Mesenchymal stem cell (in vitro differentiated cells and primary cell): ENCODE measurements around the gene C9orf50.

Source experiments
- DNase-seq: peaks from one replicate; pipeline ENCODE4 v3.0.0-alpha.2; 2013
- H2AFZ ChIP-seq: one replicate; pipeline ENCODE4 v1.6.1; 2013; ENCODE audit warnings: low read depth, mild to moderate bottlenecking, control low read depth, inconsistent platforms, low read length, moderate library complexity
- H2AK5ac ChIP-seq: 2 replicates; pipeline ENCODE4 v1.6.1; 2013; ENCODE audit warnings: low read length, moderate library complexity, mild to moderate bottlenecking, inconsistent platforms; ENCODE audit not compliant: severe bottlenecking
- H2BK120ac ChIP-seq: one replicate; pipeline ENCODE4 v1.6.1; 2013; ENCODE audit warnings: low read depth, mild to moderate bottlenecking, inconsistent platforms, low read length, moderate library complexity
- H2BK12ac ChIP-seq, 2 experiments: one replicate each; pipeline ENCODE4 v1.6.1; 2013; ENCODE audit warnings: inconsistent platforms in 2 of 2, low read length in 2 of 2, mild to moderate bottlenecking in 2 of 2, moderate library complexity in 2 of 2, control low read depth in 1 of 2
- H2BK15ac ChIP-seq: one replicate; pipeline ENCODE4 v1.6.1; 2013; ENCODE audit warnings: mild to moderate bottlenecking, low read depth, inconsistent platforms; ENCODE audit not compliant: poor library complexity, severe bottlenecking
- H2BK5ac ChIP-seq: 2 replicates; pipeline ENCODE4 v1.6.1; 2013; ENCODE audit warnings: low read depth, mild to moderate bottlenecking, low read length, control low read depth, inconsistent platforms; ENCODE audit not compliant: poor library complexity, severe bottlenecking
- H3K14ac ChIP-seq, 2 experiments: one replicate each; pipeline ENCODE4 v1.6.1; 2013; ENCODE audit warnings: inconsistent platforms in 2 of 2, low read length in 2 of 2, control low read depth in 1 of 2, mild to moderate bottlenecking in 1 of 2, moderate library complexity in 1 of 2
- H3K18ac ChIP-seq, 2 experiments: one replicate each; pipeline ENCODE4 v1.6.1; 2013; ENCODE audit warnings: inconsistent platforms in 2 of 2, low read length in 2 of 2, control low read depth in 1 of 2, low read depth in 1 of 2, mild to moderate bottlenecking in 1 of 2
- H3K23ac ChIP-seq, 2 experiments: one replicate each; pipeline ENCODE4 v1.6.1; 2013; ENCODE audit warnings: inconsistent platforms in 2 of 2, low read length in 2 of 2, mild to moderate bottlenecking in 2 of 2, moderate library complexity in 2 of 2, control low read depth in 1 of 2
- H3K27ac ChIP-seq: 2 replicates; pipeline ENCODE4 v1.5.1; 2013; ENCODE audit warnings: mild to moderate bottlenecking, moderate library complexity, low read length, control low read depth, inconsistent platforms; ENCODE audit not compliant: poor library complexity, severe bottlenecking
- H3K27me3 ChIP-seq, 2 experiments: 2 replicates each; pipeline versions ENCODE4 v1.6.1 to v1.7.0; 2013; ENCODE audit warnings: low read length in 2 of 2, mild to moderate bottlenecking in 2 of 2, moderate library complexity in 2 of 2, control low read depth in 1 of 2, inconsistent platforms in 1 of 2; ENCODE audit not compliant: control insufficient read depth in 1 of 2, insufficient read depth in 1 of 2
- H3K36me3 ChIP-seq, 2 experiments: 2 replicates each; pipeline versions ENCODE4 v1.6.1 to v1.7.0; 2013; ENCODE audit warnings: low read length in 2 of 2, control low read depth in 1 of 2, inconsistent platforms in 1 of 2, low read depth in 1 of 2, mild to moderate bottlenecking in 1 of 2; ENCODE audit not compliant: insufficient read depth in 2 of 2, control insufficient read depth in 1 of 2
- H3K4ac ChIP-seq, 2 experiments: one replicate each; pipeline ENCODE4 v1.6.1; 2013; ENCODE audit warnings: inconsistent platforms in 2 of 2, low read length in 2 of 2, mild to moderate bottlenecking in 2 of 2, moderate library complexity in 2 of 2, control low read depth in 1 of 2, low read depth in 1 of 2
- H3K4me1 ChIP-seq: 2 replicates; pipeline ENCODE4 v1.6.1; 2013; ENCODE audit warnings: low read depth, low read length, control low read depth; ENCODE audit not compliant: control insufficient read depth, insufficient read depth
- H3K4me2 ChIP-seq: 2 replicates; pipeline ENCODE4 v1.6.1; 2013; ENCODE audit warnings: low read length, mild to moderate bottlenecking, inconsistent platforms; ENCODE audit not compliant: poor library complexity, severe bottlenecking
- H3K4me3 ChIP-seq, 2 experiments: 2 replicates each; pipeline versions ENCODE4 v1.5.1 to v1.7.0; 2013; ENCODE audit warnings: low read length in 2 of 2, mild to moderate bottlenecking in 2 of 2, control low read depth in 1 of 2, low read depth in 1 of 2; ENCODE audit not compliant: insufficient read depth in 1 of 2
- H3K79me1 ChIP-seq: replicated peaks from 2 replicates; pipeline ENCODE4 v1.6.1; 2013; ENCODE audit warnings: mild to moderate bottlenecking, control low read depth, low read length, inconsistent platforms; ENCODE audit not compliant: poor library complexity, severe bottlenecking
- H3K9ac ChIP-seq: 2 replicates; pipeline ENCODE4 v1.7.0; 2013; ENCODE audit warnings: mild to moderate bottlenecking, low read length, moderate library complexity
- H3K9me3 ChIP-seq: 2 replicates; pipeline ENCODE4 v1.7.0; 2013; ENCODE audit warnings: mild to moderate bottlenecking, low read length; ENCODE audit not compliant: control insufficient read depth
- H4K8ac ChIP-seq: one replicate; pipeline ENCODE4 v1.6.1; 2013; ENCODE audit warnings: inconsistent platforms, mild to moderate bottlenecking, low read length, moderate library complexity
- H4K91ac ChIP-seq: one replicate; pipeline ENCODE4 v1.6.1; 2013; ENCODE audit warnings: mild to moderate bottlenecking, low read length, inconsistent platforms
- WGBS: methylation state at CpG from one replicate; pipeline ENCODE4 v1.1.7; 2013; ENCODE audit warnings: mixed read lengths; 5-methylcytosine and 5-hydroxymethylcytosine counted together

Gene C9orf50

GRCh38 chr9:129631674-129632129 lies 10.8 kb upstream of the C9orf50 start:
- Histone ChIP-seq H3K9me3 (no peaks in the 10 kb centered on the region), H2BK120ac (no peak overlapping the region)
- 92% methylated on average over 19 of the region's 19 CpGs for WGBS

GRCh38 chr9:129630967-129631673 lies 10.2 kb upstream of the C9orf50 start:
- Histone ChIP-seq H2BK120ac (no peak overlapping the region), H2BK5ac (no peak overlapping the region), H3K36me3 (peaks cover 40 to 53% of the 10 kb centered on the region in 2 experiments), H4K8ac (no peak overlapping the region), H3K27ac (no peak overlapping the region), H3K4me3 (no peak overlapping the region), H3K27me3 (no peaks in the 10 kb centered on the region), H3K23ac (no peak overlapping the region), H3K9me3 (no peaks in the 10 kb centered on the region), H3K4ac (no peak overlapping the region), H2AK5ac (no peak overlapping the region), H3K4me1 (peaks cover 47% of the 10 kb centered on the region), H3K9ac (no peak overlapping the region), H3K4me2 (no peak overlapping the region), H3K14ac (peak overlapping the region in 1 of 2 experiments; percentile 19), H2BK15ac (no peak overlapping the region), H4K91ac (no peak overlapping the region), H2BK12ac (no peak overlapping the region), H3K18ac (no peak overlapping the region), H2AFZ (no peak overlapping the region), H3K79me1 (peaks cover 12% of the 10 kb centered on the region)
- WGBS = 87% methylated on average over 21 of the region's 21 CpGs
- peak; percentile 18 for DNase-seq

More at GRCh38 chr9:129631674-129632129, 10.8 kb upstream of the C9orf50 start:
- Histone ChIP-seq H3K79me1 (peaks cover 12% of the 10 kb centered on the region), H3K9ac (no peak overlapping the region), H3K4me3 (no peak overlapping the region), H3K23ac (peak overlapping the region in 1 of 2 experiments; percentile 38), H2AK5ac (no peak overlapping the region), H3K36me3 (peaks cover 43 to 56% of the 10 kb centered on the region in 2 experiments), H3K4me2 (no peak overlapping the region), H2BK15ac (no peak overlapping the region), H3K18ac (no peak overlapping the region), H3K27me3 (no peaks in the 10 kb centered on the region), H2BK12ac (no peak overlapping the region), H2AFZ (no peak overlapping the region), H3K4me1 (peaks cover 47% of the 10 kb centered on the region), H4K8ac (no peak overlapping the region), H2BK5ac (no peak overlapping the region), H4K91ac (no peak overlapping the region), H3K27ac (no peak overlapping the region), H3K14ac (no peak overlapping the region), H3K4ac (no peak overlapping the region)
- DNase-seq = no peak

GRCh38 chr9:129629251-129629820 lies 8.4 kb upstream of the C9orf50 start:
- Histone ChIP-seq H3K23ac (no peak overlapping the region), H2BK120ac (no peak overlapping the region), H3K4ac (peak overlapping the region in 1 of 2 experiments; percentile 17), H3K9ac (no peak overlapping the region), H4K8ac (no peak overlapping the region), H2AK5ac (no peak overlapping the region), H3K27ac (no peak overlapping the region), H2AFZ (no peak overlapping the region), H4K91ac (no peak overlapping the region), H3K4me3 (no peak overlapping the region), H3K27me3 (no peaks in the 10 kb centered on the region), H3K79me1 (peaks cover 7% of the 10 kb centered on the region), H2BK15ac (no peak overlapping the region), H3K14ac (no peak overlapping the region), H2BK5ac (no peak overlapping the region), H3K36me3 (peaks cover 24 to 37% of the 10 kb centered on the region in 2 experiments), H3K18ac (no peak overlapping the region), H3K4me1 (peaks cover 47% of the 10 kb centered on the region), H3K9me3 (no peaks in the 10 kb centered on the region), H3K4me2 (no peak overlapping the region), H2BK12ac (no peak overlapping the region)
- WGBS = 97% methylated on average over 6 of the region's 8 CpGs
- no peak for DNase-seq

- H3K9me3 ChIP-seq = no peaks in the 10 kb centered on the region
- peaks cover 19 to 31% of the 10 kb centered on the region in 2 experiments for H3K36me3 ChIP-seq
- peaks cover 48% of the 10 kb centered on the region for H3K4me1 ChIP-seq
- H4K91ac ChIP-seq = no peak overlapping the region
- no peak overlapping the region for H3K4me2 ChIP-seq
- H3K27me3 ChIP-seq = no peaks in the 10 kb centered on the region
- H3K27ac ChIP-seq = peak overlapping the region; percentile 83
- 92% methylated on average over 5 of the region's 6 CpGs for WGBS
- H3K9ac ChIP-seq = peak overlapping the region; percentile 94
- no peak overlapping the region for H2BK120ac ChIP-seq
- no peak overlapping the region for H2BK15ac ChIP-seq
- H2AK5ac ChIP-seq = no peak overlapping the region
- H2AFZ ChIP-seq = no peak overlapping the region
- H3K18ac ChIP-seq = no peak overlapping the region
- no peak overlapping the region for H3K4ac ChIP-seq
- no peak overlapping the region for H2BK5ac ChIP-seq
- H4K8ac ChIP-seq = no peak overlapping the region
- H2BK12ac ChIP-seq = no peak overlapping the region
- no peak for DNase-seq
- H3K79me1 ChIP-seq = peaks cover 2% of the 10 kb centered on the region
- no peak overlapping the region for H3K23ac ChIP-seq
- H3K14ac ChIP-seq = no peak overlapping the region
- H3K4me3 ChIP-seq = no peak overlapping the region
Observed at GRCh38 chr9:129628709-129629108, 7.8 kb upstream of the C9orf50 start.
